Lower leg skin (tissue), 3 donors: Measurements from ENCODE around the gene AURKAIP1.

ENCODE experiments used
- CTCF ChIP-seq, 3 donors: fragments of 450-650 bp; IDR thresholded peaks; one replicate each; pipeline ENCODE4 v1.5.1; 2016; ENCODE audit warnings: antibody characterized with exemption in 3 of 3, mild to moderate bottlenecking in 3 of 3, moderate library complexity in 2 of 3
- POLR2A ChIP-seq, 2 donors: fragments of 450-650 bp; IDR thresholded peaks; one replicate each; pipeline ENCODE4 v1.6.1; 2016 to 2017; ENCODE audit warnings: antibody characterized with exemption in 2 of 2, mild to moderate bottlenecking in 1 of 2, moderate library complexity in 1 of 2

DNA sequence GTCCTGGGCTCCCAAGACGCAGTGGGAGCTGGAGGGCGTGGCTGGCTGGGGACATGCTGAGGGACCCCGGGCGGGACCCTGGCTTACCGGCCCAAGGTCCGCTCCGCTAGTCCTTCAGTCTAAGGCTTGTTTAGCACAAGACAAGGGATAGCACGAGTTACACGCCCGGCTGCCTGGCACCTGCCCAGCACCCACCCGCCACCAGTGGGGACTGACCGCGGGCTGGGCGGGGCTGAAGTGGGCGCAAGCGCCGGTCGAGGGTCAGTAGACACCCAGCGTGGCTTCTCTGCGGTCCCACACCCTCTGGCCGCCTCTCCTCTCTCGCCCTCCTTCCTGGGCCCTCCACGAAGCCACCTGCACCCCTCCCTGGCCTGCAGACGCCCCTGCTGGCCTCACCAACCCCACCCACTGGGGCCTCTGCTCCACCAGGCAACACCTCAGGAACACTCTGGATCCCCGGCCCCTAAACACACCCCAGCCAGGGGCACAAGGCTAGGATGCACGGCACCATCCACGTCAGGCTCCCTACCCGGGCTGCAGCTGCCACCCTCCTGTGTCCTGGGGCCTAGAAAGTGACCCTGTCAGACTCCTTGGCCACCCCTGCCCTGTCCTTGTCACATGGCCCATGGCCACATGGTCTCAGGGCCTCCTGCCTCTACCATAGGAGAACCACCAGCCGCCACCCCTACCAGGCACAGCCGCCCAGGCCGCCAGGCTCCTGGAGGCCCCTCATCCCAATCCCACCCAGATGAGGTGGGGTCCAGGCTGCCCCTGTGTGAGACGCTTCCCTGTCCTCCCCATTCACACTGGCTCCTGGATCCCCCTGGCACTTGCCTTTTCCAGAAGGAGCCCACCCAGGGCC, 37.8 kb downstream of the AURKAIP1 start:
- TF ChIP-seq CTCF (IDR thresholded peaks at IDR 0.05) (no peak), POLR2A (IDR thresholded peaks at IDR 0.05) (no peak)
